ENCODE measurements around the gene IL2.

The IL2 gene

GRCh38 chr4:122453384-122453995 is 3.0 kb downstream of the IL2 start:
- DNase-seq (ENCODE audit: insufficient read length, low spot score) (no peak), FAIRE-seq (no peak)
- TF ChIP-seq POLR2A (IDR thresholded peaks at IDR 0.05; ENCODE audit: low read depth, low read length) = no peak

- DNase-seq (ENCODE audit: insufficient read length, low spot score) (no peak), FAIRE-seq (no peak)
- TF ChIP-seq POLR2A (IDR thresholded peaks at IDR 0.05; ENCODE audit: low read depth, low read length) = no peak
Observed at GRCh38 chr4:122450847-122451246, 5.7 kb downstream of the IL2 start.

GRCh38 chr4:122434285-122434684 is 22.2 kb downstream of the IL2 start:
- DNase-seq (ENCODE audit: insufficient read length, low spot score) (no peak), FAIRE-seq (no peak)
- TF ChIP-seq POLR2A (IDR thresholded peaks at IDR 0.05; ENCODE audit: low read depth, low read length) = no peak

GRCh38 chr4:122431351-122431750 is 25.2 kb downstream of the IL2 start:
- DNase-seq (ENCODE audit: insufficient read length, low spot score) = no peak
- FAIRE-seq = no peak
- TF ChIP-seq POLR2A (IDR thresholded peaks at IDR 0.05; ENCODE audit: low read depth, low read length) = no peak

GRCh38 chr4:122423246-122423645 is 33.3 kb downstream of the IL2 start:
- FAIRE-seq (no peak), DNase-seq (ENCODE audit: insufficient read length, low spot score) (no peak)
- no peak for TF ChIP-seq POLR2A (IDR thresholded peaks at IDR 0.05; ENCODE audit: low read depth, low read length)

- TF ChIP-seq POLR2A (IDR thresholded peaks at IDR 0.05; ENCODE audit: low read depth, low read length) = no peak
- DNase-seq (ENCODE audit: insufficient read length, low spot score) = no peak
- no peak for FAIRE-seq
Observed at GRCh38 chr4:122412547-122412946, 44.0 kb downstream of the IL2 start.

GRCh38 chr4:122403861-122404260 is 52.7 kb downstream of the IL2 start:
- FAIRE-seq = no peak
- no peak for DNase-seq (ENCODE audit: insufficient read length, low spot score)
- TF ChIP-seq POLR2A (IDR thresholded peaks at IDR 0.05; ENCODE audit: low read depth, low read length) = no peak
